Non-pigmented ciliary epithelial cell (primary cell): Measurements from ENCODE around the gene RPS18.
"Not testable (repeated sequence)": the region's sequence is repeated elsewhere in the genome, so short reads cannot be mapped to it uniquely, and the experiment has no call there.

Source experiments
- DNase-seq: peaks from one replicate; pipeline ENCODE4 v3.0.0-alpha.2; 2010; ENCODE audit warnings: low read depth

RPS18 gene

DNA sequence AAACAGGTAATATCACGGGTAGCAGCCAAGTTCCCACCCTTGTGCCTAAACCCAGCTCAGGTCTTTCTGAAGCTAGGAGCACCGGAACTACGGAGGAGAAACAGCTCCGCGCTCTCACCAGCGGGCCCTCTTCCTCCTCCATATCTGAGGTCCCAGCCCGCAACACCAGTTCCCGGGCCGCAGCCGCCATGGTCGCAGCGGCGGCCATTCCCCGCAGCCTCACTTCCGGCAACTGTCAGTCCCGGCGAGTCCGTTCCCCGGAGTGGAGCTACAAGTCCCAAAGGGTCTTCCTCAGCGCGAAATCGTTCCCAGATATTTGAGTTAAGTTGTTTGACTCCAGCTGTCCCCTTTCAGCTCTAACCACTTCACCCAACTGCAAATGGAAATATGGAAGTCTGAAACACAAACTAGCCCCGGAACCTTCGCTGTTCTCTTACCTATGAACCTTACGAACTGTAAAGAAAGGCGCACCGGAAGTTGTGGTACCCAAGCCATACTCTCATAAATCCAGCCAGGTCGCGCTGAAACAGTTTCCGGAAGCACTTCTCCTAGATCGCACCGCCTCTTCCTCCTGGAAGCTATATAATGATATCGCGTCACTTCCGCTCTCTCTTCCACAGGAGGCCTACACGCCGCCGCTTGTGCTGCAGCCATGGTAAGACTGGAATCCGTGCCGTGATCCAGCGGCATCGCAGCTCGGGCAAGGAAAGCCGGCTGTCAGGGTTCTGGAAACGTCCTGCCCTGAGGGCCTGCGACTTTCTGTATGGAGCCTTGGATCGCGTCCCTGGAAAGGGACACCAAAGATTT lies at the start of gene RPS18, which contains the start of gene VPS52:
RPS18 (plus strand) TSS at position 608 of the 807 bp plus-strand sequence; CDS start at position 653, 45 bp downstream.
VPS52 (minus strand) TSS at position 409 of the 807 bp plus-strand sequence; CDS start at position 208, 201 bp downstream.
- peak; percentile 98 for DNase-seq

DNA sequence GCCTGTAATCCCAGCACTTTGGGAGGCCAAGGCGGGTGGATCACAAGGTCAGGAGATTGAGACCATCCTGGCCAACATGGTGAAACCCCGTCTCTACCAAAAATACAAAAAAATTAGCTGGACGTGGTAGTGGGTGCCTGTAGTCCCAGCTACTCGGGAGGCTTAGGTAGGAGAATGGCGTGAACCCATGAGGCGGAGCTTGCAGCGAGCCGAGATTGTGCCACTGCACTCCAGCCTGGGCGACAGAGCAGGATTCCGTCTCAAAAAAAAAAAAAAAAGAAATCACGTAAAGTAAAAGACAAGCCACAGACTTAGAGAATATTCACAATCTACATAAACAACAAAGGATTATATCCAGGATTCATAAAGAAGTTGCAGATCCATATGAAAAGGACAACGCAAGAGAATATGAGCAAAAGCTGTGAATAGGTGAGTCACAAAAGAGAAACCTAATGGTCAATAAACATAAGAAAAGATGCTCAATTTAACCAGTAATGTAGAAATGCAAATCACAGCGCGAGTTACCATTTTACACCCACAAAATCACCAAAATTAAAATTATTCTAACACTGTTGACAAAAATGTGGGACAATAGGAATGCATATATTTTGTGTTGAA lies 45.3 kb upstream of the RPS18 start:
- not testable (repeated sequence) for DNase-seq

DNA sequence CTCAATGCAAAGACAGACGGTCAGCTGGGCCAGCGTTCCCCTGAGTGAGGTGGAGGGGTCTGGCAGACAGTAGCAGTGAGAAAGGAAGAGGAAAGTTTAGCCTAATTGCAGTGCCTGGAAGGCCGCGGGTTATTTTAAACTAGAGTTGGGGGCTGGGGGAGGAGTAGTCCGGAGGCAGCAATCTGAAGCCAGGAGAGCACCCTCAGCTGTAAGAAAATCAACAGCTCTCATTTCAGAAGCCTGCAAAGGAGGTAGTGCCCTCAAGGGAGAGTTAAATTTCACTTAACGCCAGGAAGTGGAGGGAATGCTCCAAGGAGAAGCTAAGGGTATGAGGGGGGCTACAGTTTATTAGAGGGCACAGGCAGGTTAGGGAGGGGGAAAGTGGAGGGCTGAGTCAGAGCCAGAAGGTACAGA lies 36.6 kb upstream of the RPS18 start:
- DNase-seq: no peak

DNA sequence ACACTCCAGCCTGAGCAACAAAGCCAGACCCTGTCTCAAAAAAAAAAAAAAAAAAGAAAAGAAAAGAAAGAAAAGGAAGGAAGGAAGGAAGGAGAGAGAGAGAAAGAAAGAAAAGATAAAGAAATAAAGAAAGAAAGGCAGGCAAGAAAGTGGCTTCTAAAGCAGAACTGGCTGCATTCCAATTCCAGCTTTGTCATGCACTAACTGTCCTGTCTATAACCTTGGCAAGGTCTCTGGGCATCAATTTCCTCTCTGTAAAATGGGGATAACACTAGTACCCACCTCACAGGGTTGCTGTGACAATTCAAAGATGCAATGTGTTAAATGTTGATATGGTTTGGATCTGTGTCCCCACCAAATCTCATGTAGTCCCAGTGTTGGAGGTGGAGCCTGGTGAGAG lies 35.5 kb upstream of the RPS18 start:
- no peak for DNase-seq

DNA sequence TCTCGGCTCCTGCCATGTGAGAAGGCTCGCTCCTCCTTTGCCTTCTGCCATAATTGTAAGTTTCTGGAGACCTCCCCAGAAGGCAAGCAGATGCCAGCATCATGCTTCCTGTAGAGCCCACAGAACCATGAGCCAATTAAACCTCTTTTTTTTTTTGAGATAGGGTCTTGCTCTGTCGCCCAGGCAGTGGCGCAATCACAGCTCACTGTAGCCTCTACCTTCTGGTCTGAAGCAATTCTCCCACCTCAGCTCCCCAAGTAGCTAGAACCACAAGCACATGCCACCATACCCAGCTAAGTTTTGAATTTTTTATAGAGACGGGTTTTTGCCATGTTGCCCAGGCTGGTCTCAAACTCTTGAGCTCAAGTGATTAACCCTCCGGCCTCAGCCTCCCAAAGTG lies 35.0 kb upstream of the RPS18 start:
- DNase-seq: no peak

DNA sequence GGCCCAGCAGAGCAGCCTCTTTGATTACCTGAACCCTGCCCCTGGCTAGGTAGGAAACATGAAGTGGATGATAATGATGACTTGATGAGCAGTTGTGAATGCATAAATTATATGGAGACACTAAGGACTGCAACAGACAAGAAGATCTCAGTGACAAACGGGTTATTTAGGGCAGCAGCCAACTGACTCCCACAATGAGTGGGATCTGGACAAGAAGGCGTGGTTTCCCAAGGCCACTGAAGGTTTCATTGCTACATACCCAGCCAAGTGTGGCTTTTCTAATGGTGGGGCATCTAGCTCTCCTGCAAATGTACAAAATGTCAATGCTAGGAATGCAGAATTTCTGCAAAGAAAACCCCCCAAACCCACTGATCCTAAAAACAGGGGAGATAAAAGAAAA lies 34.1 kb upstream of the RPS18 start:
- DNase-seq: no peak

DNA sequence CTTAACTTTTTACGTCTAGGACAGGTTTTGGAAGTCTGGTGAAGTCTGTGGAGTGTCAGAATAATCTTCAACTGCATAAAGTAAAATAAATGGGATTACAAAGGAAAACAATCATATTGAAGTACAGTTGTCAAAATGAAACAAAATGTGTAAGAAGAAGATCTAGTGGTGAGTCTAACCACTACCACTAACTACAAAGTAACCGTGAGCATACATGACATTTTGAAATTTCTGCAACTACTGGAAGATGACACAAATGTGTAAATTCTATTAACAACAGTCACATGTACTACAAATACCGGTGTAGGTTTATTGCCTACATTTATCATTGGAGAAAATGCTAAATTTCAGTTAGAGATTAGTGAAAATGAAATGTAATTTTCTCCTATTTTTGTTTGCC lies 29.9 kb upstream of the RPS18 start:
- no peak for DNase-seq

DNA sequence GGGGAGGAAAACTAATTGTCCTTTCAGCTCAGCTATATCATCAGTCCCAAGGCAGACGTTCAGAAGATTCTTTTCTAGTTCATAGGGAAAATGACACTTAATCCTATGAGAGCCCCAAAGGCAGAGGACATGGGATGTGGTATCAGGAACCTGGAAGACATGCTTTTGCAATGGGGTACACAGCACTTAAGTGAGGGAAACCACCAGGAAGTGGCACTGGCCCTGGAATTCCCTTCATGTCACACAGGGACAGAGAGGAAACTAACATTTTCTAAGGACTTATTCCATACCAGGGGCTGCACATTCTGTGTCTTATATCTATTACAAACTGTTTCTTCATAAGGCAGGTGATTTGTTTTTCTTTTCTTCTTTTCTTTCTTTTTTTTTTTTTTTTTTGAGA lies 28.4 kb upstream of the RPS18 start:
- no peak for DNase-seq

DNA sequence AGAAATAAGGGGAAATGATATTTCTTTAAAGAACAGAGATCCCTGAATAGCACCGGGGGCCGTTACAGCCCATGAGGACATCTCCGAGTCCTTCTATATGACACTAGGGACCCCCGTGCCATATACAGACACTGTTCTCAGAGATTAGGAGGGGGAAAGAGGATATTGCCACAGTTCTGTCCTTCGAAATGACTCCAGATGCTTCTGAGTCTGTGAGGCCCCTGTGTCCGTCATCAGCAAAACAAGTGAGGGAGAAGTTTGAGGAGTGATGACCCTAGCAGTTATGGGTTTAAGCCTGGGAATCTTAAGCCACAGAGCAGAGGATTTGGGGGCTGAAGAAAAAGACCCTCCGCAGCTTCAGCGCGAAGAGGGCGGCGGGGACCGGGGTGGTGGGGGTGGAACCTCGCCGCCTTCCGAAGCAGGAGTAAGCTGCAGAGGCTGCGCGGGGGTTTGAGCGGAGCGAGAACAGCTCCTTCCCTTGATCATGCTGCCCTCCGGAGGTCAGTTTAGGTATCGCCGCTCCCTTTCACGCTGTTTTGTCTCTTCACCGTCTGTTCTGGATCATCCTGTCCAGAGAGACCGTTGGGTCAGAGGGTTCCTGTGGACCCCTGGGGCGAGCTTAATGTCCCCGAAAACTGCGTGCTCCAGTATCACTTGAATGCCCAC lies 23.8 kb upstream of the RPS18 start:
- no peak for DNase-seq

DNA sequence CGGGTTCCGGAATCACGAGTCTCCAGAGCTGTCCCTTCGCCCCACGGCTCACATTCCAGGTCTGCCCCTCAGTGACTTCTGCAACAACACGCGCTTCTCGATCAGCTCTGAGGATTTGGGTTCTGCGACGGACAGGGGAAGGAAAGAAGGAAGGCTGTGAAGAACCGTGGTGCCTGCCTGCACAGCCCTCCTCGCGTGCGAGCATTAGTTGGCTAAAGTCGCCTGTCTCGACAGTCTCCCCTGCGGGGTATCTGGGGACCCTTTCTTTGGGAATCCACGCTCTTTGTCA lies 23.3 kb upstream of the RPS18 start:
- no peak for DNase-seq

DNA sequence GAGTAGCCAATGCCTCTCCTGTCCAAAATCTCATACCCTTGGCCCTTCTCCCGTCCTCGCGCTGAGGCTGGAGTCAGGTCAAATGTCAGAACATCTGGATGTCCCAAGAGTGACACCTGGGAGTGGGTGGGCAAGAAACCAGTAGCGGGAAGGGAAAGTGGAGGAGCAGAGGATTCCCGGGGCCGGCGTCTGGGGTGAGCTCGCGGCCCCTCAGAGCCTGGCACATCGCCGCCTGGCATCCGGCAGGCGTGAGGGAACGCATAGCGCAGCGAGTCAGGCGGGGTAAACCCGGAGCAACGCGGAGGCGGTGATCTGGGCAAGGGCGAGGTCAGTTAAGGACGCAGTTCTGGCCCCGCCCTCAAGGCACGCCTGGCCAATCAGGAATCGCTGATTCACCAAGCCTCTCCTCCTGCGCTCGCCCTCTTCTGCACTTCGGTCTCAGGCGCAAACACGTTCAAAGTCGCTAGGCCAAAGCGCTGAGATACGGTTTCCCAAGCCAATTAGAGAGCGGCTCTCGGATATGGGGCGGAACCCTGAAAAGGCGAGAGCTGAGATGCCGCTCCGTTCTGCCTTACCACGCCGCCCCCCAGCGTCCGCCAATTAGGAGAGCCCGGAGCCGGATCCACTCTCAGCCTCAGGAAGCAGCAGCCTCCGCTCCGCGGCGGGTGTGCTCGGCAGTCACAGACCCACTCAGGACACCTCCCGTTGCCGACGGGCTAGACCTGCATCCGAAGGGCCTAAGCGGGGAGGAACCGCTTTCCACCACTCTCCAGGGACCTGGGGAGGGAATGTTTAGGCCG lies 22.7 kb upstream of the RPS18 start:
- DNase-seq: peak; percentile 94

DNA sequence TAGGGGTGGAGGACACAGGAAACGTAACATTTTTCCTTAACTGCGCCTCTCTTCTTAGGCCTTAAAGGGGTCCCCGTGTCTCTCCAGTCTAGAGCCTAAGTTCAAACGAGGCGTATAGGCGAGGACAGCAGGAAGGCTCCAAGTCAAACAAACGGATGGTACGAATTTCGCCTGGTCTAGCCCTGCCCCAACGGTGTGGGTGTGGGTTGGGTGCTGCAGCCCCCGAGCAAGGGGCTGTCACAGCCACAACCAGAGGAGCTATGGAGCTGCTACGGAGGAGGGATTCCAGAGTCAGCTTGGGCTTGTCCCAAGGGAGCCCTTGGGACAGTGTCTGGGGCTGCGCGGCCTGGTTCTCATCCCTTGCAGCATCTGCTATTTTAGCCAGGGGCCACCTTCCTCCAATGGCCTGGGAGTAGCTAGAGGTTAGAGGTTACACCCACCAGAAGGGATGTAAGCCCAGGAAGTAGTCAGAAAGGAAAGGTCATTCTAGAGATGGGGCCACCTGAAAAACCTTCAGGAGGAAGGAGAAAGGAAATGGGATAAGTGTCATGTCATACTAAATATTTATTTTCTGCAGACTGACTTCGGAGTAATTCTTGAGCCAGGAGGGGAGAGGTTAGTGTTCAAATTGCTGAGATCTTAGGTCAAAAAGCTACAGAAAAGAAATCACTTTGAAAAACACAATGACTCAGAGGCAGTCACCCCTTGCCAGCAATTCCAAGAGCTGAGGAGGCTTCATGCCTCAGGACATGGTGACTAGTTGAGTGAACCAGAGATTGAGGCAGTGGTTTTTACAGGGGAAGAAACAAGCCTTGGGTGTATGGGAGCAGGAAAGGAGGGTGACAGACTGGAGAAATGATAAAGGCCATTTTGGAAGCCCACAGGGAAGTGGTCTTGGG lies 21.9 kb upstream of the RPS18 start:
- peak; percentile 60 for DNase-seq

DNA sequence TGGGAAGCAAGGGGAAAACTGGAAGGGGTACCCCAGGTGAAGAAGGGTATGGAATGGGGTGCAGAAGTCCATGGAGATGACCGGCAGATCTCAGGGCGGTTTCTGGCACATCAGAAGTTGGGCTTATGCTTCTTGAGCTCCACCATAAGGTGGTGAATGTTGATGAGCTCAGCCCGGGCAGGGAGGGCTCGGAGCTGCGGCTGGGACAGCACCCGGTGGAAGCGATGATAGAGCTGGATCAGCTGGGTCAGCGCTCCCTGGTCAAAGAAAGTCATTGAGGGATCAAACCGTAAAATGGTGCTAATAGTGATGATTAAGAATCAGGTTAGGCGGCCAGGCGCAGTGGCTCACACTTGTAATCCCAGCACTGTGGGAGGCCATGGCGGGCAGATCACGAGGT lies 21.1 kb upstream of the RPS18 start:
- no peak for DNase-seq

DNA sequence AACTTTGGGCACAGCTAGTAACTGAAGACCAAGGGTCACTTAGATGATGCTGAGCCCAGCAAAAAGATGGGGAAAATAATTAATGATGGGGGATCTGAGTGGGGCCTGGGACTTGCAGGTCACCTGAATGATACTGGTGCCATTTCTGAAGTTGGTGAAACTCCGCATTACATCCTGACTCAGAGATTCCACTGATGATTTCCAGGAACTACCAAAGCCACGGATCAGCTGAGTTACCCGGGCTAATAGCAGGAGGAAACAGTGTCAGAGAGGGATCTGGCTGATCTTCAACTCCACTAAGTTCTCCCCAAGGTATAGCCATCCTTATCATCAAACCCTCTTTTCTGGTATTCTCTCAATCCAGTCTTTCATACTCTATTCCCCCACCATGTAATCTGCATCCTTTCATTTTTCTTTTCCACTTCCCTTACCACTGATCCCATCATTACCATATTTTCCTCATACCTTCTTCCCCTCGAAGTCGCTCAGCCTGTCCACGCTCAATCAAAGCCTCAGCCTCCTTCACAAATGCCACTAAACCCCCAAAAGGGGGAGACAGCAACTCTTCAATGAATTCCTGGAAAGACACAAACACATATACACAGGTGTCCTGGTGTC lies 20.4 kb upstream of the RPS18 start:
- DNase-seq: no peak

DNA sequence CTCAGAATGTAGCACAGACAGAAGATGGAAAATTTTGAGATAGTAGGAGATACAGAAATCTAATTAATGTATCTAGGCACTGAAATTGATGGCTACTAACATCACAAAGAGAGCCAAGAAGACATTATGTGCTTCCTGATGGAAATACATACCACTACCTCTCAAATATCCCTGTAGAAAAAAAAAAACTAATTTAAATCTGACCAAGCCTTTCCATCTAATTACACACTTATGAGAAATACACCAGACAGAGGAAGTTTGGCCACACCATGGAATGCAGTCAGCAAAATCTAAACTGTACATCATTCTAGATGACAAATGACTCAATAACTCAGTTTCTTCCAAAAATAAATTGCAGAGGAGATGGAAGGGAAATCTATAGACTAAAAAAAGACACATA lies 19.1 kb upstream of the RPS18 start:
- no peak for DNase-seq

DNA sequence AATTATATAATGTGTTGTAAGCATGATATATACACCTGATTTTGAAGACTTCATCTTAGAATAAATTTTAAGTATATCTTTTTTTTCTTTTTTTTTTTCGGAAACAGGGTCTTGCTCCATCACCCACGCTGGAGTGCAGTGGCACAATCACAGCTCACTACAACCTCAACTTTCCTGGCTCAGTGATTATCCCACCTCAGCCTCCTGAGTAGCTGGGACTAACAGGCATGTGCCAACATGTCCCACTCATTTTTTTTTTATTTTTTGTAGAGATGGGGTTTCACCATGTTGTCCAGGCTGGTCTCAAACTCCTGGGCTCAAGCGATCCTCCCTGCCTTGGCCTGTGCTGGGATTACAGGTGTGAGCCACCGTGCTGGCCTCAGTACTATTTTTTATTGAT lies 17.3 kb upstream of the RPS18 start:
- no peak for DNase-seq

DNA sequence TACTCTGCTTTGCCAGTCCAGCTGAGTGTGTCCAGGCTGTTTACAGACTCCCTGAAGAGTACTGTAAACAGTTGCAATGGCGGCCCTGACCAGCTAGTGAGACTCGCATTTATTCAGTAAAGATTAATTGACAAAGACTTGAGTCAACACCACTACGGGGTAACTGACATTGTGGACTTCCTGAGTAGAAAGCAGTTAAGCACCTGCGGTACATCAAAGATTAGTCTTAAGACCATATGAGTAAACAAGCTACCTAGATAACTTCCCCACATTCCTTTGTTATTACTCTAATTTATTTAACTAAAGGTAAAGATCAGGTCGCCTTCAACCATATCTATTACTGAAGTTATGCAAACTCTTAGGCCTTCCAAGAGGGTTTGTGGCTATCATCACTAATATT lies 12.8 kb upstream of the RPS18 start:
- no peak for DNase-seq

DNA sequence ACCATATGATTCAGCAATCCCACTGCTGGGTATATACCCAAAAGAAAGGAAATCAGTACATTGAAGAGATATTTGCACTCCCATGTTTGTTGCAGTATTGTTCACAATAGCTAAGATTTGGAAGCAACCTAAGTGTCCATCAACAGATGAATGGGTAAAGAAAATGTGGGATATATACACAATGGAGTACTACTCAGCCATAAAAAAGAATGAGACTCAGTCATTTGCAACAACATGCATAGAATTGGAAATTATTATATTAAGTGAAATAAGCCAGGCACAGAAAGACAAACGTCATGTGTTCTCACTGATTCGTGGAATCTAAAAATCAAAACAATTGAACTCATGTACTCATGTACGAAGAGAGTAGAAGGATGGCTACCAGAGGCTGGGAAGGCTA lies 9.4 kb upstream of the RPS18 start:
- not testable (repeated sequence) for DNase-seq

DNA sequence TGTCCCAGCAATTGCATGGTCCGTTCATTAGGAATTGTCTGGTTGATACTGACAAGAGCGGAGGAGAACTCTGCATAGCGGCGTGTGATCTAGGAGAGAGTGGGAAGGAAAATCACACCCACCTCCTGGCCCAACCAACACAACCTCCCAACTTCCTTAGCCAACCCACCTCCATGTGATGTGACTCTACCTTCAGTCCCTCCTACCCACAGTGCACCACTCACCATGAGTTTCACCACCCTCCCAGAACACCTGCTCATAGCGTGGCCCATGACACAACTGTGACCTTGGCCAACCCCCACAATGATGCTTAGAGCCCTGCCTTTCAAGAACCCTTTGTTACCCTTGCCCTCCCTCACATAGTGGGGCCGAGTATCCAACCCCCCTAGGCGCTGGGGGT lies 7.9 kb upstream of the RPS18 start:
- DNase-seq: no peak

DNA sequence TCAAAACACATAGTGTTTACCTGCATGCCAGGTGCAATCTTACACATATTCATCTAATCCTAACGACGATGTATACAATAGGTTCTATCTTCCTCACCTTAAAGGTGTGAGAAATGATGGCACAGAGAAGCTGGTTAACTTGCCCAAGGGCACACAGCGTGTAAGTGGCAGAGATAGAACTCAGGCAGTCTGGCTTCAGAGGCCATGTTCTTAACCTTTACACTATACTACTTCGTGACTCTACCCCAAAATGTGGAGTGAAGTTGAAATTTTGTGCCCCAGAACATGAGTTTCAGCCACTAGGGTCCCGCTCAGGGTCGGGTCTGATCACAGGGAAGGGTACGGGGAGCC lies 783 bp upstream of the RPS18 start:
- no peak for DNase-seq
